GM12865 (cell line): ENCODE data around the gene ZBED4.

Experiments
- DNase-seq: peaks from one replicate; pipeline ENCODE4 v3.0.0; 2010; ENCODE audit warnings: low read depth
- H3K4me3 ChIP-seq: 2 replicates; pipeline ENCODE4 v1.5.1; 2011; ENCODE audit warnings: mild to moderate bottlenecking, low read depth, low read length, control low read depth
- TF ChIP-seq, protein P1 (sequence below): IDR thresholded peaks from 2 replicates; pipeline ENCODE4 v1.5.1; 2011; ENCODE audit warnings: low read length, control low read depth, low read depth, inconsistent platforms; ENCODE audit not compliant: insufficient read depth; ENCODE audit errors: missing control alignments

The ZBED4 gene

GRCh38 chr22:49933236-49934159 lies 79.9 kb downstream of the ZBED4 start:
- H3K4me3 ChIP-seq: peak overlapping the region; percentile 79
- TF ChIP-seq, protein P1, sequence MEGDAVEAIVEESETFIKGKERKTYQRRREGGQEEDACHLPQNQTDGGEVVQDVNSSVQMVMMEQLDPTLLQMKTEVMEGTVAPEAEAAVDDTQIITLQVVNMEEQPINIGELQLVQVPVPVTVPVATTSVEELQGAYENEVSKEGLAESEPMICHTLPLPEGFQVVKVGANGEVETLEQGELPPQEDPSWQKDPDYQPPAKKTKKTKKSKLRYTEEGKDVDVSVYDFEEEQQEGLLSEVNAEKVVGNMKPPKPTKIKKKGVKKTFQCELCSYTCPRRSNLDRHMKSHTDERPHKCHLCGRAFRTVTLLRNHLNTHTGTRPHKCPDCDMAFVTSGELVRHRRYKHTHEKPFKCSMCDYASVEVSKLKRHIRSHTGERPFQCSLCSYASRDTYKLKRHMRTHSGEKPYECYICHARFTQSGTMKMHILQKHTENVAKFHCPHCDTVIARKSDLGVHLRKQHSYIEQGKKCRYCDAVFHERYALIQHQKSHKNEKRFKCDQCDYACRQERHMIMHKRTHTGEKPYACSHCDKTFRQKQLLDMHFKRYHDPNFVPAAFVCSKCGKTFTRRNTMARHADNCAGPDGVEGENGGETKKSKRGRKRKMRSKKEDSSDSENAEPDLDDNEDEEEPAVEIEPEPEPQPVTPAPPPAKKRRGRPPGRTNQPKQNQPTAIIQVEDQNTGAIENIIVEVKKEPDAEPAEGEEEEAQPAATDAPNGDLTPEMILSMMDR: no peak
- no peak for DNase-seq

DNA sequence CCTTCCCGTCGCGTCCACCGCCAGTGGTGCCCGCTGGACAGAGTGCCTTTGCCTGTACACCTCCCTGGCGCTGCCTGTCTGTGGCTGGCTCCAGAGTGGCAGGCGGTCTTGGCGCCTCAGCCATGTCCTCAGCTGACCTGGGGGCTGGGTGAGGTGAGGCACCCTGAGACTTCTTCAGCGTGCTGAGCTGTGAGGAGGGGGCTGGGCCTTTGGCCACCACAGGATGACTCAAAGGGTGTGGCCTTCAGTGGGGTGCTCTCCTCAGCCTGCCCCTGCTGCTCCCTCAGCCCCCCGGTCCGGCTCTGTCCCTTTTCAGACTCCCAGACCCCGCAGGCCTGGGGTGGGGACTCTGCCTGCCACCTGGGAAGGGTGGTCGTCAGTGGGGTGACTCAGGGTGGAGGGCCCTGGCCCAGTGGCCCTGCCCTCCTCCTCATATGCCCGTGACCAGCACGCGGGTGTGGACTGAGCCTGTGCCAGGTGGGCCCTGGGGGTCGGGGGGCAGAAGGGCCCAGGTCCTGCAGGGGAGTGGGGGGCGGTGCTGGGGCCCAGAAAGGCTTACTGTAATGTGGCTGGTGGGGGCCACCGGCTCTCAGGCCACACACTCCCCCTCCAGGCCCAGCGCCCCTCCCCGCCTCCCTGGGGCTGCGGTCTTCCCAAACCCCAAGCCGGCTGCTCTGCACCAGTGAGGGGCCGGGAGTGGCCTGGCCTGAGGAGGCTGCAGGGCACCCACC lies 80.7 kb downstream of the ZBED4 start:
- no peak for DNase-seq
- TF ChIP-seq, protein P1: no peak
- peak overlapping the region; percentile 79 for H3K4me3 ChIP-seq

DNA sequence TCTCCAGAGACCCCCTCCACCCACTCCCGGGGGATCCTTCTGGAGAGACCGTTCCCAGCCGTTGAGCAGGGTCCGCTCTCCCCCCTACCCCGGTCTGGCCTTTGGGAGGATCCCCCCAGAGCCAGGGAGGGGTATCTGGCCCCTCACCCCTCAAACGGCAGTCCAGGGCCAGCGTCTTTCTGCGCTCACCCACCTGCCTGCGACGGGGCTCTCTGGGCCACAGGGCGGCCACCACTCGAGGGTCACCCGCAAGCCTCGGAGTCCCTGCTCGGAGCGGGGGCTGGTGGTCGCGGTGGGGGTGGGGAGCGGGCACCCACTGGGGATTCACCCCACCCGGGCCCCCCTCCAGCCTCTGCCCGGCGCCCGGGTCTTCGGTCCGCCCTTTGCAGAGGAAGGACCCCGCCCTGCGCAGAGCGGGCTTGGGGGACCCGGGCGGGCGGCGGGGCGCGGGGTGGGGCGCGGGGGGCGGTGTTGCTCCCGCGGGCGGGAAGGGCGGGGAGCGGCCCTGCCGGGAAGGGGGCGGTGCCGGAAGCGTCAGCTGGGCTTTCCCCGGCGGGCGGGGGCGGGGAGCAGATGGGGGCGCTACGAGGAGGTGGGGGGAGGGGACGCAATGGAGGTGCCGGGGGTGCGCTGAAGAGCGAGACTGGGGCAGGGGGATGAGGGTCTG lies 81.4 kb downstream of the ZBED4 start:
- TF ChIP-seq, protein P1: no peak
- peak overlapping the region; percentile 79 for H3K4me3 ChIP-seq
- peak; percentile 86 for DNase-seq

DNA sequence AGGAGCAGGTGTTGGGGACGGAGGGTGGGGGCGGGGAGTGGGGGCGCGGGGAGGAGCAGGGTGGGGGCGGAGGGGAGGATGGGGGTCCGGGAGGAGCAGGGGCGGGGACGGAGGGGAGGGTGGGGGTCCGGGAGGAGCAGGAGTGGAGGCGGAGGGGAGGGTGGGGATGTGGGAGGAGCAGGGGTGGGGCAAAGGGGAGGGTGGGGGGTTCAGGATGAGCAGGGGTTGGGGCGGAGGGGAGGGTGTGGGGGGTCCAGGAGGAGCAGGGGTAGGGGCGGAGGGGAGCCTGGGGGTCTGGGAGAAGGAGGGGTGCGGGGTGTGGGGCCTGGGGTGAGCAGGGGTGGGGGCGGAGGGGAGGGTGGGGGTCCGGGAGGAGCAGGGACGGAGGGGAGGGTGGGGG lies 81.9 kb downstream of the ZBED4 start:
- TF ChIP-seq, protein P1: no peak
- no peak for DNase-seq
- peak overlapping the region; percentile 38; the same call in 1 of the 2 replicates for H3K4me3 ChIP-seq

GRCh38 chr22:49936018-49936972 lies 82.7 kb downstream of the ZBED4 start:
- peak; percentile 92 for DNase-seq
- H3K4me3 ChIP-seq: peak overlapping the region; percentile 38

More at GRCh38 chr22:49936018-49936972, 82.7 kb downstream of the ZBED4 start:
- TF ChIP-seq, protein P1: no peak
